Thymus (tissue), 11 donors: ENCODE results near the gene GNG8. TPM values are rescaled to one million over a fixed set of nuclear protein-coding genes. Genes with fewer than 3 reads are reported as not detected.

Experiments used
- DNase-seq, 9 donors: peaks; one replicate each; pipeline ENCODE4 v3.0.0-alpha.2; 2013; ENCODE audit warnings: low spot score in 9 of 9, low read depth in 6 of 9, missing footprints in 1 of 9
- H3K27ac ChIP-seq, 2 donors: one replicate each; pipeline ENCODE4 v1.5.1; 2013; ENCODE audit warnings: control low read depth in 1 of 2, low read depth in 1 of 2, low read length in 1 of 2, mild to moderate bottlenecking in 1 of 2, moderate library complexity in 1 of 2
- H3K27me3 ChIP-seq, 2 donors: one replicate each; pipeline ENCODE4 v1.5.1; 2013; ENCODE audit warnings: low read length in 1 of 2; ENCODE audit not compliant: control insufficient read depth in 2 of 2, insufficient read depth in 1 of 2
- H3K36me3 ChIP-seq, 2 donors: one replicate each; pipeline ENCODE4 v1.5.1; 2013; ENCODE audit warnings: low read length in 1 of 2, mild to moderate bottlenecking in 1 of 2, moderate library complexity in 1 of 2; ENCODE audit not compliant: control insufficient read depth in 2 of 2, insufficient read depth in 2 of 2
- H3K4me1 ChIP-seq, 2 donors: one replicate each; pipeline ENCODE4 v1.5.1; 2013; ENCODE audit warnings: low read length in 2 of 2; ENCODE audit not compliant: control insufficient read depth in 2 of 2, insufficient read depth in 2 of 2
- H3K4me3 ChIP-seq, 2 donors: one replicate each; pipeline ENCODE4 v1.5.1; 2013; ENCODE audit warnings: low read length in 2 of 2, control low read depth in 1 of 2, mild to moderate bottlenecking in 1 of 2
- H3K9me3 ChIP-seq, 2 donors: one replicate each; pipeline ENCODE4 v1.5.1; 2013; ENCODE audit warnings: low read length in 1 of 2, mild to moderate bottlenecking in 1 of 2; ENCODE audit not compliant: control insufficient read depth in 2 of 2, insufficient read depth in 1 of 2
- WGBS: extraction: QIAGEN DNeasy Blood & Tissue Kit; methylation state at CpG from one replicate; pipeline ENCODE4 v1.1.7; 2013; 5-methylcytosine and 5-hydroxymethylcytosine counted together
- polyA plus RNA-seq: library from polyadenylated mRNA; stranded (reverse); fragments of 200-250 nt; gene quantifications from one replicate; pipeline ENCODE4 v1.2.3, GENCODE V29; 2013
- total RNA-seq: library from RNA; stranded (reverse); fragments of 120-200 nt; gene quantifications from one replicate; pipeline ENCODE4 v1.2.4, GENCODE V29; 2013
- donor health status: healthy.

The GNG8 gene
- total and polyA plus RNA-seq, 2 donors, result 3.8 TPM; not detected in 1

DNA sequence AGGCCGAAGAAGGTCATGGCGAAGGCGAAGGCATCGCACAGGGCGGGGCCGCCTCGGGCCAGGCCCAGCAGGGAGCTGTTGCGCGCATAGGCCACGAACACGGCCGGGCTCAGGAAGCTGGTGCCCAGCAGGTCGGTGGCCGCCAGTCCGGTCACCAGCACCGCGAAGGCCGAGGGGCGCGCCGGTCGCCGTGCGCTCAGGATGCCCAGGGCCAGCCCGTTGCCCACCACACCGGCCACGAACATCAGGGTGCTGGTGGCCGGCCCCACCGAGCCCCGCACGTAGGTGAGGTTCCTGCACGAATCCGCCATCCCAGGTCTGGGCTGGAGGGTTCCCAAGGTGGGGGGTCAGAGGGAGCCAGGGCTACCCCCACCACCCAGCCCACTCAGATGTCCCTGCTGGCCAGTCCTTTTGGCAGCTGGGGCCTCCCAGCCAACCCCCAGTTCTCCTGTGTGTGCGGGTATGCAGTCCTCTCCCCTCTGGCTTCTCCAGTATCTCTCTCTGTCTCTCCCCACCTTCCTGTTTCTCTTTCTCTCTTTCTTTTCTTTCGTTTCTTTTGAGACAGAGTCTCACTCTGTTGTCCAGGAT is 12.0 kb downstream of the GNG8 start:
- no peak overlapping the region for H3K4me3 ChIP-seq

DNA sequence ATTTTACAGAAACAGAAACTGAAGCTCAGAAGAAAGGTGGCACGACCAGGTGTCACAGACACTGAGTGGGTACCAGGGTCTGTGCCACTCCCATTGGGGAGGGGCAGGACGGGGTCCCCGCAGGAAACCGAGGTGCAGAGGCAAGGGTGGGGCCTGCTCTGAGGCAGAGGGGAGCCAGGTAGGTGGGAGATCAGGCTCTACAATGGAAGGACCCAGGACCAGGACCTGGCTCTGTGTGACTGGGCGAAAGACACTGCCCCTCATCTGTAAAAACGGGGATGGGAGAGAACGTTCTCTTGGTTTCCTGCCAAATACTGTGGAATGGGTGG is 13.9 kb downstream of the GNG8 start:
- H3K27me3 ChIP-seq, result peaks cover 0 to 8% of the 10 kb centered on the region in 2 donors
- no peak overlapping the region for H3K4me3 ChIP-seq
- no peaks in the 10 kb centered on the region for H3K9me3 ChIP-seq
- no peaks in the 10 kb centered on the region for H3K36me3 ChIP-seq
- WGBS, result 62% methylated on average over 7 of the region's 7 CpGs
- no peak for DNase-seq
- H3K4me1 ChIP-seq, result peaks cover 23 to 71% of the 10 kb centered on the region in 2 donors
- H3K27ac ChIP-seq, result no peak overlapping the region

More for the DNA sequence above, 12.0 kb downstream of the GNG8 start:
- peak overlapping the region in 1 of 2 donors; percentile 4 for H3K27ac ChIP-seq
- no peaks in the 10 kb centered on the region for H3K36me3 ChIP-seq
- 93% methylated on average over 35 of the region's 35 CpGs for WGBS
- H3K27me3 ChIP-seq, result peaks cover 0 to 5% of the 10 kb centered on the region in 2 donors
- DNase-seq, result no peak
- H3K9me3 ChIP-seq, result no peaks in the 10 kb centered on the region
- H3K4me1 ChIP-seq, result peaks cover 17 to 57% of the 10 kb centered on the region in 2 donors

DNA sequence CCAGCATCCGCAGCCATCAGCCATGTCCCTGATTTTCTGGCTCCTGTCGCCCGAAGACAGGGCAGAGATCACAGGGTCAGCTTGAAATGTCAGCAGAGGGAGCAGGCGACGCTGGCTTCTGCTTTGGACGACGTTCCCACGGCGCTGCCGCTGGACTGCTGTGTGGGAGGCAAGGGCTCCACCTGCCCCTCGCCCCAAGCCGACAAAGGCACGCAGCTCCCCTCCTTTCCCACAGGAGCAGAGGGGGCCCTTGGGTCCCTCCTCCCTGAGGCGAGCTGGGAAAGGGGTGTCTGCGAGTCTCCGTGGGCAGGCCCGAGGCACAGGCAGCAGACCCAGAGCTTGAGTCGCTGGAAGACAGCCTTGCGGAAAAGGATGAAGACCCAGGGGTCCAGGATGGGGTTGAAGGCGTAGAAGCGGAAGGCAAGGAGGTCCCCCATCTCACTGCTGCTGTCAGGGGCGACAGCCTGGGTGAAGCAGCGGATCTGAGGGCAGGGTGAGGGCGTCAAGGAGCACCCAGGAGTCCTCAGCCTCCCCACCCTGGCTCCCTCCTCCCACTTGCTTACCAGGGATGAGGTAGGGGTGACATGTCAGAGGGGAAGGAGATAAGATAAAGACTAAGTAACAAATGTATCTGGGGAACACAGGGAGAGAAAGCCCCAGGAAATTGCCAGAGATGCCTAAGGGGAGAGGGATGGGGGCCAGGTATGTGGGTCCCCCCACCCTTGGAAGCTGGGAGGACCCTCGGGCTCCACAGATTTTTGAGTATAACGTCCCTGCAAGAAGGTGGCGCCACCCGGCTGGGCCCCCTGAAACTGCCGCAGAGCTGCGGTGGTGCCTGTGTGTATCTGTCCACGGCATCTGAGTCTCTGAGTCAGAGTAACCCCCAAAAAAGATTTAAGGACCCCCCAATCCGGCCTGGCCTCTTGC is 14.5 kb downstream of the GNG8 start:
- no peak overlapping the region for H3K4me3 ChIP-seq
- no peaks in the 10 kb centered on the region for H3K9me3 ChIP-seq
- H3K4me1 ChIP-seq, result peaks cover 29 to 76% of the 10 kb centered on the region in 2 donors
- no peaks in the 10 kb centered on the region for H3K36me3 ChIP-seq
- no peak for DNase-seq
- WGBS, result 92% methylated on average over 32 of the region's 32 CpGs
- no peak overlapping the region for H3K27ac ChIP-seq
- peaks cover 0 to 8% of the 10 kb centered on the region in 2 donors for H3K27me3 ChIP-seq

DNA sequence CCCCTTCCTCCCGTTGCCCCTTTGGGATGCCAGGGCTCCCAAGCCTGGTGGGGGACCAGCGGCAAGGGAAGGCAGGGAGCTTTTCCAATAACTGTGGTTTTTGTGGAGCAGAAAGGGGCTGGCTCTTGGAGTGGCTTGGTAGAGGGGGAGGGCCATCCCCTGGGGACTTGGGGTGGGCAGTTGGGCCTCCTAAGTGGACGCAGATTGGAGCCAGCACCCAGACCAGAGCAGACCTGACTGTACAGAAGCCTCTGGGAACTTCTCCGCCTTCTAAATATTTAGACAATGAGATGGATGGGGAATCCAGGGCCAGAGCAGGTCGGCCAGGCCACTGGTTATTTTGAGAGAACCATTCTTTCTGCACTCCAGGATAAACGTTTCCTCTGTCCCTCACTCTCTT is 15.3 kb downstream of the GNG8 start:
- DNase-seq, result no peak
- Histone ChIP-seq H3K9me3 (no peaks in the 10 kb centered on the region), H3K27me3 (peaks cover 0 to 8% of the 10 kb centered on the region in 2 donors), H3K4me3 (no peak overlapping the region), H3K4me1 (peaks cover 31 to 75% of the 10 kb centered on the region in 2 donors), H3K36me3 (no peaks in the 10 kb centered on the region), H3K27ac (peak overlapping the region in 1 of 2 donors; percentile 33)
- WGBS, result 91% methylated on average over 6 of the region's 6 CpGs

DNA sequence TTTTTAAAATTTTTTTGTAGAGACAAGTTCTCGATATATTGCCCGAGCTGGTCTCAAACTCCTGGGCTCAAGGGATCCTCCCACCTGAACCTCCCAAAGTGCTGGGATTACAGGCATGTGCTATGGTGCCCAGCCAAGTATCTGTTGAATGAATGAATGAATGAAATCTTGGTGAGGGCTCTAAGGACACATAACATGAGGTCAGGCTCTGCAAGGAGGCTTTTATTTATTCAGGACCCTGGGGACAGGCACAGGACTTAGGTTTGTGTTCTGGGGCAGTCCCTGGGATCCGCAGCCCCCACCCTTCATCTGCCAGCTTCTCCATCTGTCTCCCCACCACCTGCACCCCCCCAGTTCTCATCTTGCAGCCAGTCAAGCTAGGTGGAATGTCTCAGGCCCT is 15.7 kb downstream of the GNG8 start:
- H3K27ac ChIP-seq, result peak overlapping the region; percentile 33 to 49
- WGBS, result 96% methylated on average over 3 of the region's 3 CpGs

DNA sequence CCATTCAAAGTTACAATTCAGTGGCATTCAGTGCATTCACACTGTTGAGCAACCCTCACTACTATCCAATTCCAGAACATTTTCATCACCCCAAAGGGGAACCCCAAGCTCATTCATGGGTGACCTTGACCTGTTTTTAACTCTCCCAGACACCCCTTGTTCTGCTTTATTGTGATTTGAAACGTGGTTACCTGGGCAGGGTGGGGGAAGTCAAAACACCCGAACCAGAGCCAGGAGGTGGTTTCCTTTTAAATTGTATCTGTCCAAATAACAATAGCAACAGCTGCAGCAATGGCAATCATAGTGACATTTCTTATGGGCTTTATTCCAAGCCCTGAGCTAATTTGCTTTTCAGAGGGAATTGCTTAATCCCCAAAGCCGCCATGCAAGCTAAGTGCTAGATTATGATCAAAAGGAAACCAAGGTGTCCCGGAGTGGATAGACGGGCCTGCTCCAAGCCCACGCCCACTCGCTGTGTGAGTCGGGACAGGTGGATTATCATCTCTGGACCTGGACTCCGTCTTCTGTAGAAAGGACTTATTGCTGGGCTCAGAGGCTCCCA is 17.3 kb downstream of the GNG8 start:
- Histone ChIP-seq H3K4me3 (no peak overlapping the region), H3K4me1 (peaks cover 28 to 73% of the 10 kb centered on the region in 2 donors), H3K27me3 (peaks cover 0 to 8% of the 10 kb centered on the region in 2 donors), H3K9me3 (no peaks in the 10 kb centered on the region), H3K36me3 (no peaks in the 10 kb centered on the region), H3K27ac (peak overlapping the region; percentile 68)
- DNase-seq, result peak in 1 of 9 donors; percentile 41
- 67% methylated on average over 9 of the region's 9 CpGs for WGBS

More for the DNA sequence above, 15.7 kb downstream of the GNG8 start:
- Histone ChIP-seq H3K4me1 (peaks cover 31 to 72% of the 10 kb centered on the region in 2 donors), H3K27me3 (peaks cover 0 to 8% of the 10 kb centered on the region in 2 donors), H3K4me3 (no peak overlapping the region), H3K36me3 (no peaks in the 10 kb centered on the region), H3K9me3 (no peaks in the 10 kb centered on the region)
- DNase-seq, result no peak

DNA sequence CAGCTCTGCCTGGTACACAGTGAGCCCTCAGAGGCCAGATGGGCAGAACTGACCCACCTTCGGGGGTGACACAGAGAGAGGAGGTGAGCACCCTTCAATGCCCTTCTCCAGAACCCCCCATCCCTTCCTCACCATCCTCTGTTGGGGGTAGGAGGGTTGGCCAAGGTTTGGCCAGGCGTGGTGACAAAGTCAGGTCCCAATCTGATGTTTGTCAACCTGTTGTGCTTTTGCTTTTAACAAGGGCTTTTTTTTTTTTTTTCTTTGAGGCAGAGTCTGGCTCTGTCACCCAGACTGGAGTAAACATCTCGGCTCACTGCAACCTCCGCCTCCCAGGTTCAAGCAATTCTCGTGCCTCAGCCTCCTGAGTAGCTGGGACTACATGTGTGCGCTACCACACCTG is 18.4 kb downstream of the GNG8 start:
- 89% methylated on average over 6 of the region's 6 CpGs for WGBS
- no peaks in the 10 kb centered on the region for H3K9me3 ChIP-seq
- no peaks in the 10 kb centered on the region for H3K36me3 ChIP-seq
- peaks cover 0 to 8% of the 10 kb centered on the region in 2 donors for H3K27me3 ChIP-seq
- peak in 1 of 9 donors; percentile 42 for DNase-seq
- peak overlapping the region; percentile 37 to 80 for H3K27ac ChIP-seq
- H3K4me3 ChIP-seq, result no peak overlapping the region
- H3K4me1 ChIP-seq, result peaks cover 28 to 81% of the 10 kb centered on the region in 2 donors

DNA sequence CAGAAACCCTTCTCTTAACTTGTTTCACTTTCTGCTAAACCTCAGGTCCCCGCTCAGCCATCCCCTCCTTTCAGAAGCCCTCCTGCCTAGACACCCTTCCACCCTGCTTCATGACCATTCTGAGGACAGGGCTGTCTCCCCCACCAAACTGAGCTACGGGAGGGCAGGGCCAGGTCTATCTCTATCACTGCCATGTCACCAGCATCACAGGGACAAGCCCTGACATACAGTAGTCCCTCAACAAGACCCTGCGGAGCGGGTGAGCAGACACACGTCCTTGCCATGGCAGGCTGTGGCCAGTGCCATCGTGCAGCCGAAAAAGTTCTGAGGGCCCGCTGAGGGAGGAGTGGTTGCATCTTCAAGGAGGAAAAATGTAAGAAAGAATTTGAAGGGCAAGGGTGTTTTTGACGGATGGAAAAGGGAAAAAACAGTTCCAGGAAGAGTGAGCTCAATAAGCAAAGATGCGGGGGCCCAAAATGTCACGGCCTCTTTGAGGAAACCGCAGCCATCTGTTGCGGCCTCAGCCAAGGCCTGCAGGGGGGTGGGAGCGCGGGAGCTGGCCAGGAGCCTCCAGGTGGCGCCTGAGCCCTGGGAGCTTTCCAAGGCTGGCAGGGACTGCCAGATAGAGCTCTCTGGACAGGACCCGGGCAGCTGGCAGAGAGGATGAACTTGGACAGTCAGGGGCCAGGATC is 19.2 kb downstream of the GNG8 start:
- peak overlapping the region; percentile 37 to 82 for H3K27ac ChIP-seq
- H3K4me3 ChIP-seq, result no peak overlapping the region
- no peaks in the 10 kb centered on the region for H3K9me3 ChIP-seq
- peaks cover 0 to 8% of the 10 kb centered on the region in 2 donors for H3K27me3 ChIP-seq
- WGBS, result 6% methylated on average over 17 of the region's 17 CpGs
- H3K4me1 ChIP-seq, result peaks cover 37 to 82% of the 10 kb centered on the region in 2 donors
- H3K36me3 ChIP-seq, result no peaks in the 10 kb centered on the region
- DNase-seq, result peak in 1 of 9 donors; percentile 71
